Measurements from ENCODE around the gene RAPGEF1.
"Not testable (repeated sequence)": the region's sequence is repeated elsewhere in the genome, so short reads cannot be mapped to it uniquely, and the experiment has no call there.

DNA sequence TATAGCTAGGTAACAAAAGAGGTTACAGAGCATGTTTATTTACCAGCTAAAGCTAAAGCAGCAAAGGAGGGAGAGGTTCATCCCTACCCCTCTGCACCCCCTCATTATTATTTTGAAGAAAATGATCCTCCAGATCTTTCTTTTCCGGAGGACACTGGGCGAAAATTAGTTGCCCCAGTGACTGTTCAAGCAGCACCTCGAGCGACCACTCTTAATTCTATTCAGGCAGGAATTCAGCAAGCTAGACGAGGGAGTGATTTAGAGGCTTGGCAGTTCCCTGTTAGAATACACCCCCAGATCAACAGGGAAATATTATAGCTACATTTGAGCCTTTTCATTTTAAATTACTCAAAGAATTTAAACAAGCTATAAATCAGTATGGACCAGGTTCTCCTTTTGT, 58.8 kb downstream of the RAPGEF1 start:
- not testable (repeated sequence) for TF ChIP-seq POLR2A (IDR thresholded peaks at IDR 0.05)
- TF ChIP-seq, protein P1, sequence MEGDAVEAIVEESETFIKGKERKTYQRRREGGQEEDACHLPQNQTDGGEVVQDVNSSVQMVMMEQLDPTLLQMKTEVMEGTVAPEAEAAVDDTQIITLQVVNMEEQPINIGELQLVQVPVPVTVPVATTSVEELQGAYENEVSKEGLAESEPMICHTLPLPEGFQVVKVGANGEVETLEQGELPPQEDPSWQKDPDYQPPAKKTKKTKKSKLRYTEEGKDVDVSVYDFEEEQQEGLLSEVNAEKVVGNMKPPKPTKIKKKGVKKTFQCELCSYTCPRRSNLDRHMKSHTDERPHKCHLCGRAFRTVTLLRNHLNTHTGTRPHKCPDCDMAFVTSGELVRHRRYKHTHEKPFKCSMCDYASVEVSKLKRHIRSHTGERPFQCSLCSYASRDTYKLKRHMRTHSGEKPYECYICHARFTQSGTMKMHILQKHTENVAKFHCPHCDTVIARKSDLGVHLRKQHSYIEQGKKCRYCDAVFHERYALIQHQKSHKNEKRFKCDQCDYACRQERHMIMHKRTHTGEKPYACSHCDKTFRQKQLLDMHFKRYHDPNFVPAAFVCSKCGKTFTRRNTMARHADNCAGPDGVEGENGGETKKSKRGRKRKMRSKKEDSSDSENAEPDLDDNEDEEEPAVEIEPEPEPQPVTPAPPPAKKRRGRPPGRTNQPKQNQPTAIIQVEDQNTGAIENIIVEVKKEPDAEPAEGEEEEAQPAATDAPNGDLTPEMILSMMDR (IDR thresholded peaks at IDR 0.05): not testable (repeated sequence)
